Activated T-cell treated with anti-CD3 and anti-CD28 coated beads, Interleukin-2, amount 50 U/mL, for 48 hours (primary cell): ENCODE results near the gene DSC2.

ENCODE experiments used
- DNase-seq, 2 experiments: peaks; one replicate each; pipeline ENCODE4 v3.0.0-alpha.2; 2020

Gene DSC2

GRCh38 chr18:31097666-31098065 is 4.6 kb downstream of the DSC2 start:
- DNase-seq = no peak

DNA sequence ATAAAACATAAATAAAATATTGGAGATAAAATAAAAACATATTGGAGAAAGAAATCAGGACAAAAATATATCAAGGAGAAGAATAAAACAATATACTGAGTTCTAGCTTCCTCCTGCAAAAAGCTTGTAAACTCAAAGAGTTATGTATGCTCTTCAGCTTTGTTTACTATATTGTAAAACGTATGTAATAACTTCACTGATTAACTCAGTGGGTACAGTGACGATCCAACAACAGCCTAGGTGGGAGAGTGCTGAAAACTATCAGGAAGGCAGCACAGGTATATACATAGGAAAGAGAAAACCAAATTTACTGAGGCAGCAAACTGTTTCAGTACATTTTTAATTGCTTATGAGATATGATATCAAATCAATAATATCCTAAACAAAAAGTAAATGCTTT is 8.3 kb downstream of the DSC2 start:
- DNase-seq = no peak

DNA sequence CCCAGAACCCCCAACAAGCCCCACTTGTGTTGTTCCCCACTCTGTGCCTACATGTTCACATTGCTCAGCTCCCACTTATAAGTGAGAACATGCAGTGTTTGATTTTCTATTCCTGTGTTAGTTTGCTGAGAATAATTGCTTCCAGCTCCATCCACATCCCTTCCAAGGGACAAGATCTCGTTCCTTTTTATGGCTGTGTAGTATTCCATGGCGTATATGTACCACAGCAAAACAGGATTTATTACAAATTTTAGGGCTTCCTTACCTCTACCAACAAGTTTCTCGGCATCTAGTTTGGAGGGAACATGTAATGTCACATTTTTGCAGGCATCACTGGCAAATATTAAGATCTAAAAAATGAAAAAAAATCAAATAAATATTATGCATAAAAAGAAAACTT is 8.9 kb downstream of the DSC2 start:
- DNase-seq = no peak

GRCh38 chr18:31091350-31091749 is 10.9 kb downstream of the DSC2 start:
- DNase-seq = no peak

- no peak for DNase-seq
These were observed 13.7 kb downstream of the DSC2 start for GRCh38 chr18:31088532-31088931.

DNA sequence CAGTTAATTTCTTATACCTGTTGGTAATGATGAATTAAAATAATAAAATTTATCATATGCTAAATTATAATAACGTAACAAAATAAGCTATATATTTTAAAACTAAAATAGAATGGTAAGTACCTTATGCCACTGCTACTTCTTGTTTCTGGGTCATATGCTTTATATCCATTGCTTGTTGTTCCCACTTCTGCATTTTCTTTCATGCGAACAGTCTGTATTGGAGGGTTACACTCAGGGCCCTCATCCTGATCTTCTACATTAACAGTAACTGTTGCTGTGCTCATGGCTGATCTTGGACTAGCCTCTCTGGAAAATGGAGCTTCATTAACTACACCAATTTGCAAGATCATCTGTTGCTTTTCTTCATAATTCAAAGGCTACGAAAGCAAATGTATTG is 22.2 kb downstream of the DSC2 start:
- no peak for DNase-seq

DNA sequence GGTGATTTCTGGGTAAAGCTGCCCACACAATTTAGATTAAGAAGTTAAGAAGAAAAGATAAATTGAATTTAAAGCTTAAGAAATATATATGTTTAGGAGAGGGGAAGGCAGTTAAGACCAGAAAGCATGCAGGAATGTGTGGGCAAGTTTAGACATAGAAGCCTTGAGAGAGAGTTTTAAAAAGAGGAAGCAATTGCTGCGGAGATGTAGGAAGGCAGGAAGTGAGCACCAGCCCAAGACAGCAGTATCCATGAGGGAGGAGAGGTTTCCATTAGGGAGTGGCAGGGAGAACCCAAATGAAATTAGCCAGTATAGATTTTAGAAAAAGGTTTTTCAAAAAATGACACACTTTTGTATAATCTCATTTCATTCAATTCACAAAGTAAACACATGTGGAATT is 24.3 kb downstream of the DSC2 start:
- no peak for DNase-seq

- no peak for DNase-seq
These were observed 30.0 kb downstream of the DSC2 start for GRCh38 chr18:31072175-31072574.

- DNase-seq = no peak
These were observed 32.0 kb downstream of the DSC2 start for GRCh38 chr18:31070206-31070605.

- DNase-seq = no peak
These were observed 36.0 kb downstream of the DSC2 start for GRCh38 chr18:31066266-31066665.

GRCh38 chr18:31065036-31065773 is 37.0 kb downstream of the DSC2 start:
- DNase-seq = no peak

DNA sequence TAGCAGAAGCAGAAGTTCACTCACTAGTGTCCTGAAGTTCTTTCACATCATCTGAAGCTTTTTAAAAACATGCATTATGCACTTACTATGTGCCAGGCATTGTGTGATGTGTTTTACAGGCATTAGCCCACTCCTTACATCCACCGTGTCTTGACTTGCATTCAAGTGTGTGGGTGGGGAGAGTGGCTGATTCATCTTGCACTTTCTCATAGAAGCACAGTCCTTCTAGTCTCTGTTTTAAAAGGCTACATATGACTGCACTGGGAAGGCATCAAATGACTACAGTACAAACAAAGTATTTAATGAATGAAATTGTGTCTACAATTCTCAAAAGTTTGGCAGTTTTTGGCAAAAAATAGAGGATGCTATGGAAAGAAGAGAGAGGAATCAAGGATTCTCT is 38.1 kb downstream of the DSC2 start:
- DNase-seq = no peak

DNA sequence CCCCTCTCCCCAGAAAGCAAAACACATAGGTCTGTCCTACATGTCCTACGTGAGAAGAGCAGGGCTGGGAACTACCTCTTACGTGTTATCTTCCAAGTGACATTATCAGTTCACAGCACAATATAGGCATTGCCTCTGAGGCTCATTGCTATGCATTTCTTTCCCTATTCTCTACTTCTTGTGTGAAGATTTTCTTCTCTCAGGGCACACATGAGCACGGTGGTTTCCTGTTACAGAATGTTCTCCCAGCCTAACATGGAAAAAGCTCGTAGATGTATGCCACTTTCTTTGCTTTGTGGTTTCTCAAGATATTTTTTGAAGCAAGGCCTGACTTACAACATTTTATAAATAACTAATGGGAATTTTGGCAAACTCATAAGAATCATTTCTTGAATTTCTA is 40.3 kb downstream of the DSC2 start:
- no peak for DNase-seq

- DNase-seq = no peak
These were observed 43.3 kb downstream of the DSC2 start for GRCh38 chr18:31058897-31059296.

GRCh38 chr18:31057917-31058316 is 44.3 kb downstream of the DSC2 start:
- DNase-seq = no peak

DNA sequence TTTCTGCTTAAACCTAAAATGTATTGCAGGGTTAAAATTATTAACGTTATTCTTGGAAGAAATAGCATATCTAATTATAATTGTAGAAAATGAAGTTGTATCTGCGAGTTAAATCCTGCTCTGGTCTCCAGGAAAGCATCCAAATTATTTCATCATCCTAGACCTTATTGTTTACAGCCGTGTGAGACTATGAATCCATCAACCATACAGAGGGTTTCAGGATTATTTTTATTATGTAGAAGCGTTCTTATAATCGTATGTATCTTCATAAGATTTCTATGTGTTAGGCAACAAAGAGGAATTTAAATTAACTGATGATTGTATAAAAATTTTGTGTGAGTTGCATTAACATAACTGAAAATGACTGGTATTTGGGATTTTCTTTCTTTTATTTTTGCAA is 45.2 kb downstream of the DSC2 start:
- no peak for DNase-seq

DNA sequence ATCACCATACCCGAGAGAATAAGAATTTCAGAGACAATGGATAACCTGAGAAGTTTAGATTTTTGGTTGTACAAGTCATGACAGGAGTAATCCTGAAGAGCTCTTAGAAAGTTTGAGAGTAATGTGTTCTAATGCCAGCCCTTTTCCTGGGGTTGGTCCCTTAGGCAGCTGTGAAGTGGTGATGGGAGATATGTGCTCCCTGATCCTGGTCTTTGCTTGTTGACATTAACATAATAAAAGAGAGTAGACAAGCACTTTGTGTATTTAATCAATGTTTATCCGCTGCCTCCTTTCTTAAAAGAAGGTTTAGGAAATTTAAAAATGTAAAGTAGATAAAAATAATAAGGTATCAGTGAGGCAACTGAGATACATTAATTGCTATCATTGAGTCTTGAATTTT is 45.9 kb downstream of the DSC2 start:
- DNase-seq = no peak

- no peak for DNase-seq
These were observed 51.6 kb downstream of the DSC2 start for GRCh38 chr18:31050635-31051034.

- DNase-seq = no peak
These were observed 53.0 kb downstream of the DSC2 start for GRCh38 chr18:31049189-31049588.

DNA sequence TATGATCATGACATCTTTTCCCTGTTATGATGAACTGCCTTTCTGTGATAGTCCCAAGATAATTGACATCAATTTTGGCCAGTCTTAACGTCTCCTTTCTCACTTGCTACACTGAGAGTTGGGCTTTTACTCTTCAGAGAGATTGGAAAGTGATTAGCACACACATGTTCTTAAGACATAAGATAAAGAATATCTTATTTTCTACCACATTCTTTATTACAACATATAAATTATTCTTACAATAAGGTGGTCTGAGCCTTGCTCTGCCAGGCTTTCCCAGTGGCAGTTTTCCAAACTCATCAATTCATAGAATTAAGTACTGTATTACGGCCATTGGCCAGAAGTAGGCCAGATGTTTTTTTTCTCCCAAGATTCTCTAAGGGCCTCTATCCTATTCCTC is 54.0 kb downstream of the DSC2 start:
- DNase-seq = no peak

GRCh38 chr18:31046916-31047315 is 55.3 kb downstream of the DSC2 start:
- no peak for DNase-seq

- no peak for DNase-seq
These were observed 56.6 kb downstream of the DSC2 start for GRCh38 chr18:31045599-31045998.

- DNase-seq = no peak
These were observed 57.3 kb downstream of the DSC2 start for GRCh38 chr18:31044926-31045325.

DNA sequence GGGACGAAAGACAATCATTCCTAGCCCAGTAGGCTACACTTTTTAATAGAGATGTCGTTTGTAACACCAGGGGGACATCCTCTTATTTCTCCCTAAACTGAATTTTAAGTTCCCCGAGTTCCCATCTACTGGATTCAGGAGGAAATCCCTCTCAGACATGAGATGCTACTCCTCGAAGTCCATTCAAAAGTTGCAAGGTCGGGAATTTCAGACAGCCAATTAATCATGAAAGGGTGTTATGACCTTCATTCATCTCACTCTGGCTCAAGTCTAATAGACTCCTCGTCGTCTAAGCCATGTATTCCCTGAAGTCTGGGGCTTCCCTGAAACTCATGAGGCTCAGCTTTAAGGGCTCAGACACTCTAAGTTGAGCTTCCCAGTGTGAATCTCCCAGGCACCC is 58.5 kb downstream of the DSC2 start:
- no peak for DNase-seq

GRCh38 chr18:31042406-31043181 is 59.6 kb downstream of the DSC2 start, which contains the start of gene DSC3:
Gene DSC3, minus strand, starts transcription at chr18:31042742. Its CDS starts 82 bp downstream, at chr18:31042660.
- DNase-seq = peak in 1 of 2 experiments; percentile 14
